ENCODE results near the gene RPS6KA2.

Gene RPS6KA2

DNA sequence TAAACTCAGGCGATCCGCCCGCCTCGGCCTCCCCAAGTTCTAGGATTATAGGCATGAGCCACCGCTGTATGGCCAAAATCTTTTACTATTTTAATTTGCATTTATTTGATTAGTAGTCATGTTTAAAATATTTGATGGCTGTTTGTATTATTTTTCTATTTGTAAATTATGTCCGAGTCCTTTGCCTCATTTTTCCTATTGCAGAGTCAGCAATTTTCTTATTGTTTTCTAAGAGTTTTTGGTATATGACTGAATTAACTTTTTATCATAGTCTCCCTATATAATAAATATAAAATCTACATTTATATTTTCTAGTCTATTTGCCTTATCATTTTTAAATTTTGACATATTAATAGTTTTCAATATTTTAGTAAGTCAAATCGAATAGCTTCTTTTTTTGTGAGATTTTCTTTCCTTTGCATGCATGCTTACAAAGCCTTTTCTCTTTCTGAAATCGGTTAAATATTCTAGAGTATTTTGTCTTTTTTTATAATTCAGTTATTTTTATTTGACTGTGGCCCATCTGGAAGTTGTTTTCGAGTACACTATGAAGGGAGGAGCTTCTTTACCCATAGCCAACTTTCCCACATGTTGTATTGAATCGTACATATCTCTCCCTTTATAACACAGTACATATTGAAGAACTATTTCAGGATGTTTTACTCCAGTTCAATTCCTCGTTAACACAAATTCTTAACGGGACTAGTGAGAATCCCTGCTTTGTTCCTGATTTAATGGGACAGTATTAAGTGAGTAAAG lies 34.5 kb upstream of the RPS6KA2 start:
- no peak for TF ChIP-seq ZFX (IDR thresholded peaks at IDR 0.05; ENCODE audit: borderline replicate concordance)
- TF ChIP-seq, protein P1, sequence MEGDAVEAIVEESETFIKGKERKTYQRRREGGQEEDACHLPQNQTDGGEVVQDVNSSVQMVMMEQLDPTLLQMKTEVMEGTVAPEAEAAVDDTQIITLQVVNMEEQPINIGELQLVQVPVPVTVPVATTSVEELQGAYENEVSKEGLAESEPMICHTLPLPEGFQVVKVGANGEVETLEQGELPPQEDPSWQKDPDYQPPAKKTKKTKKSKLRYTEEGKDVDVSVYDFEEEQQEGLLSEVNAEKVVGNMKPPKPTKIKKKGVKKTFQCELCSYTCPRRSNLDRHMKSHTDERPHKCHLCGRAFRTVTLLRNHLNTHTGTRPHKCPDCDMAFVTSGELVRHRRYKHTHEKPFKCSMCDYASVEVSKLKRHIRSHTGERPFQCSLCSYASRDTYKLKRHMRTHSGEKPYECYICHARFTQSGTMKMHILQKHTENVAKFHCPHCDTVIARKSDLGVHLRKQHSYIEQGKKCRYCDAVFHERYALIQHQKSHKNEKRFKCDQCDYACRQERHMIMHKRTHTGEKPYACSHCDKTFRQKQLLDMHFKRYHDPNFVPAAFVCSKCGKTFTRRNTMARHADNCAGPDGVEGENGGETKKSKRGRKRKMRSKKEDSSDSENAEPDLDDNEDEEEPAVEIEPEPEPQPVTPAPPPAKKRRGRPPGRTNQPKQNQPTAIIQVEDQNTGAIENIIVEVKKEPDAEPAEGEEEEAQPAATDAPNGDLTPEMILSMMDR (IDR thresholded peaks at IDR 0.05), result no peak
- H3K27ac ChIP-seq, result no peak overlapping the region

DNA sequence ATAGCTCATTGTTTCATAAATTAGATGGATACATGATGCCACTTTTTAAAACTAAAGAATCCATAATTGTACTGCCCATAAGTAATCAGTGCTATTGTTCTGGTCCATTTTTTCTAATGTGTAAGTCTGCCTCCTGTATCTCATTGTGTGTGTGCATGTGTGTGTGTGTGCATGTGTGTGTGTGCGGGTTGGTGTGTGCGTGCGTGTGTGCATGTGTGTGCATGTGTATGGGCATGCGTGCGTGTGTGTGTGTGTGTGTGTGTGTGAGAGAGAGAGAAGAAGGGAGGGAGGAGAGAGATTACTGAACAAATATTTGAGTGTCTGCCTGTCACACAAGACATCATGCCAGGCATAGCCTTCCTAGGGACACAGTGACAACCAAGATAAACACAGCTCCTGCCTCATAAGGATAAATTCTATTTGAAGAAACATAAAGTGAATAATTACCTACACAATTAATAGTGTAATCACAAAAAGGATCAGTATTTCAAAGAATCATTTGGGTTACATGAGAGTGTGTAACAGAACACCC lies 33.2 kb upstream of the RPS6KA2 start:
- H3K27ac ChIP-seq, result no peak overlapping the region
- TF ChIP-seq ZFX (IDR thresholded peaks at IDR 0.05; ENCODE audit: borderline replicate concordance), result no peak
- TF ChIP-seq, protein P1 (IDR thresholded peaks at IDR 0.05), result no peak

DNA sequence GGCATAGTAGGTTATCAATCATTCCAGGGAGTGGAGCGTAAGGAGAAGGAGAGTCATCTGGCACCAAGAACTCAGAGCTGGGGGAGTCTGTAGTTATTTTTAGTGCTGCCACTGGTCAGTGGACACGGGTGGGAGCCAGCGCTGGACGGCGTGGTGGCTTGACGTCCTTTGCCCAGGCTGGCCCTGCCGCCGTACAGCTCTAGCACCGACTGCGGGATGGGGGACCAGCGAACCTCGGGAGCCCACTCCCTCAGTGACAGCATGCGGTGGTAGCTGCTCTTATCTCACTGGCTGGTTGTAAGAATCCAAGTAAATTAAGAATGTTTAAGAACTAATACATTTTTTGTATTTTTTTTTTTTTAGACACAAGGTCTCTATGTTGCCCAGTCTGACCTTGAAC lies 32.5 kb upstream of the RPS6KA2 start:
- no peak overlapping the region for H3K27ac ChIP-seq
- TF ChIP-seq, protein P1 (IDR thresholded peaks at IDR 0.05), result no peak
- no peak for TF ChIP-seq ZFX (IDR thresholded peaks at IDR 0.05; ENCODE audit: borderline replicate concordance)

GRCh38 chr6:166658792-166659150 lies 31.7 kb upstream of the RPS6KA2 start:
- no peak overlapping the region for H3K27ac ChIP-seq
- no peak for TF ChIP-seq ZFX (IDR thresholded peaks at IDR 0.05; ENCODE audit: borderline replicate concordance)

GRCh38 chr6:166658115-166658791 lies 31.2 kb upstream of the RPS6KA2 start:
- TF ChIP-seq, protein P1 (IDR thresholded peaks at IDR 0.05), result no peak
- no peak for TF ChIP-seq ZFX (IDR thresholded peaks at IDR 0.05; ENCODE audit: borderline replicate concordance)
- H3K27ac ChIP-seq, result no peak overlapping the region

- no peak overlapping the region for H3K27ac ChIP-seq
- TF ChIP-seq, protein P1 (IDR thresholded peaks at IDR 0.05), result no peak
- no peak for TF ChIP-seq ZFX (IDR thresholded peaks at IDR 0.05; ENCODE audit: borderline replicate concordance)
Observed at GRCh38 chr6:166657531-166657930, 30.5 kb upstream of the RPS6KA2 start.

DNA sequence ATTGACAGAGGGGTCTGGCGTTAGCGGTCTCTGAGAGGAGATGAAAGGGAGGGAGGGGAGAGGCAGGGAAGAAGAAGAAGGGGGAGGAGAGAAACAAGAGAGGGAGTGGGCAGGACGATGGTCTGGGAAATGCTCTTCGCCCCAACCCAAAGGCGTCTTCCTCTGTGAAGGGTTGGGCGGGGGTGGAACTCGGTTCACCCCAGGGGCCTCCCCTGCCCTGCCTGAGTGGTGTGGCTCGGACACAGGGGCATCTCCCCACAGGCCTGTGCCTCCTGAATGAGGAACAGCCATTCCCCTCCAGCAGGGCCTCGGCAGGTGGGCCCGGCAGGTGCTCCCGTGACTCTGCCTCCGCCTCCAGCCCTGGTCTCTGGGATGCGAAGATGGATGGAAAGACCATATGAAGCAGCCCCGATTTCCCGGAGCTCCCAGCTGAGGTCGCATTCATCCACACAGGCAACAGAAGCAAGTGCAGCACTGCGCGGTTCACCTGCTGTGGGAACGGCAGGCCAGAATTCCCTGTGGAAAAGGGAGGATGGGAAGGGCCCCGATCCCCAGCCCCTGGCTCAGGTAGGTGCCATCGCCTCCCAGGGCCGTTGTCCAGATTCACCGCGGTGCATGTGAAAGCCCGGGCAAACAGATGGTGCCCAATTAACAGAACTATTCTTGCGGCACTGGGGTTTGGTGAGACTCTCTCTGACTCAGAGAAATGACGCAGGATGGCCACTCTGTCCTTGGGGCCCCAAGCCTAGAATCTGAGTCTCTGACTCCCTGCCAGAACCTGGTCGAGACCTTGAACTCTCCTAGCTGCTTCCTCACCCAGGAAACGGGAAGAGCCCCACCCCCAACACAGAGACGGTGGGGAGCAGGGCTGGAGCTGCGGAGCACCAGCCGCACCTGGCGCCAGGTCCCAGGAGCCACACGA lies 29.4 kb upstream of the RPS6KA2 start:
- no peak for TF ChIP-seq ZFX (IDR thresholded peaks at IDR 0.05; ENCODE audit: borderline replicate concordance)
- TF ChIP-seq, protein P1 (IDR thresholded peaks at IDR 0.05), result no peak
- no peak overlapping the region for H3K27ac ChIP-seq

Data from 22Rv1 (cell line).